Loucy (cell line): ENCODE data around the gene RNF8.

Experiments used
- H2AFZ ChIP-seq: fragments of 200-600 bp; sonication (generic); 2 replicates; pipeline ENCODE4 v1.6.0; 2016; ENCODE audit warnings: antibody characterized with exemption, mild to moderate bottlenecking, low read length, moderate library complexity
- H3F3A ChIP-seq: fragments of 200-600 bp; 2 replicates; pipeline ENCODE4 v1.6.0; 2016; ENCODE audit warnings: antibody characterized with exemption, low read depth, mild to moderate bottlenecking
- H3K27me3 ChIP-seq: fragments of 200-600 bp; sonication (generic); 2 replicates; pipeline ENCODE4 v1.6.1; 2014; ENCODE audit warnings: low read length, mild to moderate bottlenecking; ENCODE audit not compliant: insufficient read depth, poor library complexity, severe bottlenecking
- H3K36me3 ChIP-seq: fragments of 200-600 bp; sonication (generic); 2 replicates; pipeline ENCODE4 v1.6.1; 2016; ENCODE audit warnings: low read length; ENCODE audit not compliant: insufficient read depth
- H3K4me1 ChIP-seq: fragments of 200-600 bp; sonication (generic); 2 replicates; pipeline ENCODE4 v1.5.1; 2014; ENCODE audit warnings: low read length, mild to moderate bottlenecking; ENCODE audit not compliant: insufficient read depth, poor library complexity, severe bottlenecking
- H3K4me2 ChIP-seq: fragments of 200-600 bp; sonication (generic); 2 replicates; pipeline ENCODE4 v1.6.0; 2014; ENCODE audit warnings: antibody characterized with exemption, low read length, low read depth, mild to moderate bottlenecking; ENCODE audit not compliant: poor library complexity, severe bottlenecking
- H3K4me3 ChIP-seq: fragments of 200-600 bp; sonication (generic); 2 replicates; pipeline ENCODE4 v1.5.1; 2014; ENCODE audit warnings: low read length, mild to moderate bottlenecking, mixed read lengths; ENCODE audit not compliant: poor library complexity, severe bottlenecking
- H3K79me2 ChIP-seq: fragments of 200-600 bp; sonication (generic); 2 replicates; pipeline ENCODE4 v1.6.1; 2014; ENCODE audit warnings: low read length; ENCODE audit not compliant: insufficient read depth
- H3K9ac ChIP-seq: fragments of 200-600 bp; sonication (generic); 2 replicates; pipeline ENCODE4 v1.6.0; 2014; ENCODE audit warnings: mild to moderate bottlenecking, low read depth, low read length, moderate library complexity; ENCODE audit not compliant: poor library complexity, severe bottlenecking
- H3K9me2 ChIP-seq: fragments of 200-600 bp; sonication (generic); replicated peaks from 2 replicates; pipeline ENCODE4 v1.6.1; 2016; ENCODE audit warnings: low read depth, low read length, mixed read lengths
- H3K9me3 ChIP-seq: fragments of 200-600 bp; sonication (generic); 2 replicates; pipeline ENCODE4 v1.6.1; 2014; ENCODE audit warnings: mild to moderate bottlenecking, antibody characterized with exemption, low read length, low read depth; ENCODE audit not compliant: insufficient read depth
- H4K20me1 ChIP-seq: fragments of 200-600 bp; sonication (generic); 2 replicates; pipeline ENCODE4 v1.6.0; 2014; ENCODE audit warnings: antibody characterized with exemption, low read length, mild to moderate bottlenecking; ENCODE audit not compliant: insufficient read depth, poor library complexity, severe bottlenecking
- CTCF ChIP-seq: fragments of 200-600 bp; sonication (generic); conservative IDR thresholded peaks from 2 replicates; pipeline ENCODE4 v1.5.1; 2014; ENCODE audit warnings: mild to moderate bottlenecking, antibody characterized with exemption, low read length
- EZH2phosphoT487 ChIP-seq: fragments of 200-600 bp; IDR thresholded peaks from 2 replicates; pipeline ENCODE4 v1.6.1; 2018; ENCODE audit warnings: antibody characterized with exemption, mild to moderate bottlenecking, moderate library complexity, borderline replicate concordance

The RNF8 gene

GRCh38 chr6:37338745-37339255 lies 15.0 kb upstream of the RNF8 start:
- H3K27me3 ChIP-seq, result no peaks in the 10 kb centered on the region
- H3K36me3 ChIP-seq, result no peaks in the 10 kb centered on the region
- H3K9me2 ChIP-seq, result no peaks in the 10 kb centered on the region
- peaks cover 4% of the 10 kb centered on the region for H3K4me1 ChIP-seq
- no peak overlapping the region for H3K4me2 ChIP-seq
- H2AFZ ChIP-seq, result no peak overlapping the region
- H3K4me3 ChIP-seq, result no peak overlapping the region
- TF ChIP-seq EZH2phosphoT487 (no peak), CTCF (no peak)
- H3K9me3 ChIP-seq, result no peaks in the 10 kb centered on the region
- H3K9ac ChIP-seq, result no peak overlapping the region
- no peaks in the 10 kb centered on the region for H3K79me2 ChIP-seq
- no peaks in the 10 kb centered on the region for H4K20me1 ChIP-seq
- H3F3A ChIP-seq, result no peaks in the 10 kb centered on the region

- peaks cover 8% of the 10 kb centered on the region for H3K4me1 ChIP-seq
- TF ChIP-seq CTCF (no peak), EZH2phosphoT487 (no peak)
- no peak overlapping the region for H3K9ac ChIP-seq
- H3K4me2 ChIP-seq, result no peak overlapping the region
- H3K9me3 ChIP-seq, result no peaks in the 10 kb centered on the region
- no peaks in the 10 kb centered on the region for H3K9me2 ChIP-seq
- H3K27me3 ChIP-seq, result no peaks in the 10 kb centered on the region
- H3K4me3 ChIP-seq, result no peak overlapping the region
- no peak overlapping the region for H2AFZ ChIP-seq
- no peaks in the 10 kb centered on the region for H3K79me2 ChIP-seq
- no peaks in the 10 kb centered on the region for H3F3A ChIP-seq
- H3K36me3 ChIP-seq, result no peaks in the 10 kb centered on the region
- no peaks in the 10 kb centered on the region for H4K20me1 ChIP-seq
Observed at GRCh38 chr6:37339741-37340638, 13.8 kb upstream of the RNF8 start.

GRCh38 chr6:37340639-37340943 lies 13.2 kb upstream of the RNF8 start:
- Histone ChIP-seq H3K36me3 (no peaks in the 10 kb centered on the region), H3K9ac (no peak overlapping the region), H2AFZ (no peak overlapping the region), H3K9me3 (no peaks in the 10 kb centered on the region), H3K79me2 (no peaks in the 10 kb centered on the region), H3K27me3 (no peaks in the 10 kb centered on the region), H3K4me3 (no peak overlapping the region), H3F3A (no peaks in the 10 kb centered on the region), H4K20me1 (no peaks in the 10 kb centered on the region), H3K4me1 (peaks cover 8% of the 10 kb centered on the region), H3K9me2 (no peaks in the 10 kb centered on the region), H3K4me2 (no peak overlapping the region)
- TF ChIP-seq CTCF (no peak), EZH2phosphoT487 (no peak)
